NCI-H510A (cell line): ENCODE results near the gene HDAC4.

Experiments used
- DNase-seq: peaks from one replicate; lab custom pipeline; 2025; lab: John Stamatoyannopoulos, UW

Gene HDAC4

GRCh38 chr2:239234191-239235175 is 166.3 kb downstream of the HDAC4 start:
- DNase-seq, result no peak

- no peak for DNase-seq
Observed at GRCh38 chr2:239233576-239233975, 167.2 kb downstream of the HDAC4 start.

- no peak for DNase-seq
Observed at GRCh38 chr2:239232195-239232578, 168.6 kb downstream of the HDAC4 start.

GRCh38 chr2:239231231-239232194 is 169.3 kb downstream of the HDAC4 start:
- no peak for DNase-seq

- DNase-seq, result no peak
Observed at GRCh38 chr2:239230318-239231052, 170.3 kb downstream of the HDAC4 start.

GRCh38 chr2:239229545-239230279 is 171.1 kb downstream of the HDAC4 start:
- DNase-seq, result no peak

- DNase-seq, result peak; percentile 52
Observed at GRCh38 chr2:239227661-239228371, 173.0 kb downstream of the HDAC4 start.

- no peak for DNase-seq
Observed at GRCh38 chr2:239226677-239227581, 173.9 kb downstream of the HDAC4 start.

- no peak for DNase-seq
Observed at GRCh38 chr2:239225871-239226561, 174.8 kb downstream of the HDAC4 start.

- DNase-seq, result peak; percentile 65
Observed at GRCh38 chr2:239225371-239225851, 175.4 kb downstream of the HDAC4 start.

GRCh38 chr2:239224955-239225354 is 175.9 kb downstream of the HDAC4 start:
- DNase-seq, result no peak

- DNase-seq, result no peak
Observed at GRCh38 chr2:239224199-239224570, 176.6 kb downstream of the HDAC4 start.

GRCh38 chr2:239223310-239224198 is 177.3 kb downstream of the HDAC4 start:
- DNase-seq, result no peak

GRCh38 chr2:239222706-239223309 is 178.0 kb downstream of the HDAC4 start:
- no peak for DNase-seq

GRCh38 chr2:239222312-239222660 is 178.5 kb downstream of the HDAC4 start:
- no peak for DNase-seq

GRCh38 chr2:239220981-239221396 is 179.8 kb downstream of the HDAC4 start:
- DNase-seq, result no peak

GRCh38 chr2:239220341-239220740 is 180.5 kb downstream of the HDAC4 start:
- DNase-seq, result no peak
